ENCODE data around the gene BSN.
"Not testable (repeated sequence)": the region's sequence is repeated elsewhere in the genome, so short reads cannot be mapped to it uniquely, and the experiment has no call there.

The BSN gene

GRCh38 chr3:49695350-49696015, 141.2 kb downstream of the BSN start:
- not testable (repeated sequence) for DNase-seq (ENCODE audit: low read depth in 2 of 2)

- DNase-seq (ENCODE audit: low read depth in 2 of 2) = no peak
Observed at GRCh38 chr3:49699281-49699979, 145.2 kb downstream of the BSN start.

GRCh38 chr3:49700014-49700413, 145.7 kb downstream of the BSN start:
- no peak for DNase-seq (ENCODE audit: low read depth in 2 of 2)

GRCh38 chr3:49700453-49701128, 146.3 kb downstream of the BSN start:
- DNase-seq (ENCODE audit: low read depth in 2 of 2) = no peak

- DNase-seq (ENCODE audit: low read depth in 2 of 2) = no peak
Observed at GRCh38 chr3:49701388-49702077, 147.3 kb downstream of the BSN start.

- no peak for DNase-seq (ENCODE audit: low read depth in 2 of 2)
Observed at GRCh38 chr3:49702672-49703071, 148.4 kb downstream of the BSN start.

- peak; percentile 27 to 41 for DNase-seq (ENCODE audit: low read depth in 2 of 2)
Observed at GRCh38 chr3:49703443-49703927, 149.2 kb downstream of the BSN start.

GRCh38 chr3:49703956-49704355, 149.7 kb downstream of the BSN start:
- no peak for DNase-seq (ENCODE audit: low read depth in 2 of 2)

GRCh38 chr3:49704629-49705028, 150.4 kb downstream of the BSN start:
- no peak for DNase-seq (ENCODE audit: low read depth in 2 of 2)

- no peak for DNase-seq (ENCODE audit: low read depth in 2 of 2)
Observed at GRCh38 chr3:49705390-49705960, 151.2 kb downstream of the BSN start.

- DNase-seq (ENCODE audit: low read depth in 2 of 2) = no peak
Observed at GRCh38 chr3:49706456-49707112, 152.3 kb downstream of the BSN start.

GRCh38 chr3:49707113-49707480, 152.8 kb downstream of the BSN start:
- no peak for DNase-seq (ENCODE audit: low read depth in 2 of 2)

GRCh38 chr3:49709852-49710251, 155.6 kb downstream of the BSN start:
- DNase-seq (ENCODE audit: low read depth in 2 of 2) = no peak

GRCh38 chr3:49711489-49711888, 157.2 kb downstream of the BSN start:
- DNase-seq (ENCODE audit: low read depth in 2 of 2) = no peak

- DNase-seq (ENCODE audit: low read depth in 2 of 2) = no peak
Observed at GRCh38 chr3:49712166-49712565, 157.9 kb downstream of the BSN start.

GRCh38 chr3:49712631-49713317, 158.5 kb downstream of the BSN start:
- no peak for DNase-seq (ENCODE audit: low read depth in 2 of 2)

GRCh38 chr3:49713336-49714105, 159.2 kb downstream of the BSN start:
- DNase-seq (ENCODE audit: low read depth in 2 of 2) = no peak

- no peak for DNase-seq (ENCODE audit: low read depth in 2 of 2)
Observed at GRCh38 chr3:49714728-49715550, 160.7 kb downstream of the BSN start.

- DNase-seq (ENCODE audit: low read depth in 2 of 2) = no peak
Observed at GRCh38 chr3:49715611-49716121, 161.4 kb downstream of the BSN start.
